Measurements from ENCODE around the gene ARHGEF12.

Gene ARHGEF12

GRCh38 chr11:120528749-120529148 lies 192.5 kb downstream of the ARHGEF12 start:
- no peak overlapping the region for H3K4me3 ChIP-seq (ENCODE audit: low read depth, low read length)
- no peak for TF ChIP-seq CTCF (IDR thresholded peaks at IDR 0.05; ENCODE audit: low read depth, low read length)

- no peak overlapping the region for H3K4me3 ChIP-seq (ENCODE audit: low read depth, low read length)
- no peak for TF ChIP-seq CTCF (IDR thresholded peaks at IDR 0.05; ENCODE audit: low read depth, low read length)
These were observed 193.0 kb downstream of the ARHGEF12 start for GRCh38 chr11:120529214-120529613.

DNA sequence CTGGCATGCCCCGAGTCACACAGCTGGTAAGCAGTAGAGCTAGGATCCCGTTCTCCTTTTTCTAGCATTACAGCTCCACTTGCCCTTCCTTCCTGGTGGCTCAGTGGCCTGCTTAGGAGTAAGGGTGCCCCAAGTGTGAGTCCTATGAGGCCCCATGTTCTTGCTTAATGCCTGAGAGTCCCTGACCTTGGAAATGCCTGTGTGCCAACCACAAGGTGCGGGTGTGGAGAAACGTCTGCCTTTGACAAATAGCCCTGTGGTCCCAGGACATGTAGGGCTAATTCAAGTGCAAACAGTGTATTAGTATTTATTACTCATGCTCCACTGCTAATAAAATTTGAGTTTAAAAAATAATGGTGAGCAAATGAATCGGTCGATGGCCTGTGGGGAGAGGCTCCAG lies 193.7 kb downstream of the ARHGEF12 start:
- H3K4me3 ChIP-seq (ENCODE audit: low read depth, low read length) = no peak overlapping the region
- TF ChIP-seq CTCF (IDR thresholded peaks at IDR 0.05; ENCODE audit: low read depth, low read length) = no peak

- no peak for TF ChIP-seq CTCF (IDR thresholded peaks at IDR 0.05; ENCODE audit: low read depth, low read length)
- H3K4me3 ChIP-seq (ENCODE audit: low read depth, low read length) = no peak overlapping the region
These were observed 196.0 kb downstream of the ARHGEF12 start for GRCh38 chr11:120532082-120532831.

DNA sequence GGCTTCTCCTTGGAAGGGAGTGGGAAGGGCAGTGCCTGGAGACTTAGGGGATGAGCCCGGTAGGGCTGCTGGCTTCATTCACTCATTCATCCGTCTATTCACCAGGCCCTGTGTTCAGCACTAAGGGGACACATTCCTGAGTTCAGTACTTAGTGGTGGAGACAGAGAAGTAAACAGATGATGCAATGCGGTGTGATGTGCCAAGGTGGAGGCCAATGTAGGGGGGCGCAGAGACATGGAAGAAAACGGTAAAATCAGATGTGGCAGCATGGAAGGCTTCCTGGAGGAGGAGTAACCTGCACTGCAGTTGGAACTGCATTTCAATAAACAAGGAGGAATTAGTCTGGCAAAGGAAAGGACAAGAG lies 196.6 kb downstream of the ARHGEF12 start:
- no peak for TF ChIP-seq CTCF (IDR thresholded peaks at IDR 0.05; ENCODE audit: low read depth, low read length)
- H3K4me3 ChIP-seq (ENCODE audit: low read depth, low read length) = no peak overlapping the region

DNA sequence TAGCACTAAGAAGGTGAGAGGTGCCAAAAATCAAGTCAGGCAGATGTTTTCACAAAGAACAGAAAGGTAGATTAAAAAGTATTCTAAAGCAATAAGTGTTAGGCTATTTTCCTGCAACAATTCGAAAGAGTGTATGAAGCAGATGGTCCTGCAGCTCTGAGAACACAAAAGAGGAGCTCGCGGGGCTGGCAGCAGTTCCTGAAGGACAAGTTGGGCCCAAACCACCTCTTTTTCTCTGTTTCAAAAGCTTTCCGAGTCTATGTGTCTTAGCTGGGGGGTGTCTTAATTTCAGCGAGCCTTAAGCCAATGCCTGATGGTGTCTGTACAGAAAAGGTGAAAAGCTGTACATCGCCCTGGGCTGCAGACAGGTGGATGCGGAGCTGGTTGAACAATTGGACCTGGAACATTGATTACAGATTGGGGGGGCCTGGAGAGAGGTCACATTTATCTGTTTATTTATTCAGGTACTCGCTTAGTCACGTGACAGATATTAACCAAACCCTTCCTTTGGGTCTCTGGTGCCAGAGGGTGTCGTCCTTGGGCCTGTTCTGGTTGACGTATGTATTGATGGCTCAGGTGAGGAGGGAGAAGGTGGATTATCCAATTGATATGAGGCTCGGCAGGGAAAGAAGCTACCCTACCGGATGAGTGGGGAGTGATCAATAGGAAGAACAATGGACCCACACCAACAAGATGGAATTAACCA lies 200.0 kb downstream of the ARHGEF12 start:
- no peak overlapping the region for H3K4me3 ChIP-seq (ENCODE audit: low read depth, low read length)
- TF ChIP-seq CTCF (IDR thresholded peaks at IDR 0.05; ENCODE audit: low read depth, low read length) = no peak

GRCh38 chr11:120536797-120537169 lies 200.6 kb downstream of the ARHGEF12 start:
- no peak overlapping the region for H3K4me3 ChIP-seq (ENCODE audit: low read depth, low read length)
- TF ChIP-seq CTCF (IDR thresholded peaks at IDR 0.05; ENCODE audit: low read depth, low read length) = no peak

All from WI38 (cell line).